Nephron (organoid): Measurements from ENCODE around the gene ABTB2.
"Not testable (repeated sequence)": the region's sequence is repeated elsewhere in the genome, so short reads cannot be mapped to it uniquely, and the experiment has no call there.

Experiments used
- H3K27ac Mint-ChIP-seq, 3 experiments: 2 replicates each; pipeline ENCODE4 v1.8.0; 2020; ENCODE audit warnings: mixed read lengths in 3 of 3, mild to moderate bottlenecking in 2 of 3, moderate library complexity in 1 of 3
- H3K27me3 Mint-ChIP-seq: 2 replicates; pipeline ENCODE4 v1.8.0; 2021; ENCODE audit warnings: low read depth, mild to moderate bottlenecking, moderate library complexity, mixed read lengths
- H3K36me3 Mint-ChIP-seq: 2 replicates; pipeline ENCODE4 v1.8.0; 2020; ENCODE audit warnings: low read depth, mixed read lengths
- H3K4me1 Mint-ChIP-seq: 2 replicates; pipeline ENCODE4 v1.8.0; 2020; ENCODE audit warnings: mixed read lengths
- H3K4me3 Mint-ChIP-seq, 3 experiments: 2 replicates each; pipeline ENCODE4 v1.8.0; 2020; ENCODE audit warnings: mild to moderate bottlenecking in 3 of 3, mixed read lengths in 3 of 3, moderate library complexity in 2 of 3
- H3K9me3 Mint-ChIP-seq: 2 replicates; pipeline ENCODE4 v1.8.0; 2020; ENCODE audit warnings: mixed read lengths
- CTCF ChIP-seq, 3 experiments: fragments of 200-600 bp; sonication (generic); IDR thresholded peaks; one replicate each; pipeline ENCODE4 v1.5.0; 2021; ENCODE audit warnings: antibody characterized with exemption in 3 of 3; ENCODE audit not compliant: unreplicated experiment in 3 of 3

Gene ABTB2

GRCh38 chr11:34182921-34183685, 174.7 kb downstream of the ABTB2 start:
- Mint-ChIP-seq H3K36me3 (no peaks in the 10 kb centered on the region), H3K4me1 (peaks cover 40% of the 10 kb centered on the region), H3K27me3 (peaks cover 6% of the 10 kb centered on the region)

GRCh38 chr11:34182425-34182824, 175.4 kb downstream of the ABTB2 start:
- no peak overlapping the region for H3K4me3 Mint-ChIP-seq
- peaks cover 11% of the 10 kb centered on the region for H3K27me3 Mint-ChIP-seq
- no peaks in the 10 kb centered on the region for H3K9me3 Mint-ChIP-seq
- no peaks in the 10 kb centered on the region for H3K36me3 Mint-ChIP-seq
- H3K27ac Mint-ChIP-seq: no peak overlapping the region
- peaks cover 39% of the 10 kb centered on the region for H3K4me1 Mint-ChIP-seq
- no peak for TF ChIP-seq CTCF (IDR thresholded peaks at IDR 0.05; ENCODE audit: unreplicated experiment in 3 of 3)

More at GRCh38 chr11:34182921-34183685, 174.7 kb downstream of the ABTB2 start:
- TF ChIP-seq CTCF (IDR thresholded peaks at IDR 0.05; ENCODE audit: unreplicated experiment in 3 of 3): no peak
- Mint-ChIP-seq H3K4me3 (no peak overlapping the region), H3K9me3 (no peaks in the 10 kb centered on the region), H3K27ac (peak overlapping the region in 1 of 3 experiments; percentile 63)

- Mint-ChIP-seq H3K27ac (no peak overlapping the region), H3K9me3 (no peaks in the 10 kb centered on the region), H3K4me3 (no peak overlapping the region), H3K27me3 (peaks cover 11% of the 10 kb centered on the region), H3K4me1 (peaks cover 34% of the 10 kb centered on the region), H3K36me3 (no peaks in the 10 kb centered on the region)
- no peak for TF ChIP-seq CTCF (IDR thresholded peaks at IDR 0.05; ENCODE audit: unreplicated experiment in 3 of 3)
Observed at GRCh38 chr11:34181856-34182405, 175.9 kb downstream of the ABTB2 start.

GRCh38 chr11:34181251-34181650, 176.6 kb downstream of the ABTB2 start:
- Mint-ChIP-seq H3K4me3 (no peak overlapping the region), H3K9me3 (no peaks in the 10 kb centered on the region), H3K4me1 (peaks cover 31% of the 10 kb centered on the region), H3K27ac (no peak overlapping the region), H3K36me3 (no peaks in the 10 kb centered on the region), H3K27me3 (peaks cover 11% of the 10 kb centered on the region)
- TF ChIP-seq CTCF (IDR thresholded peaks at IDR 0.05; ENCODE audit: unreplicated experiment in 3 of 3): no peak

GRCh38 chr11:34180814-34181165, 177.0 kb downstream of the ABTB2 start:
- H3K27me3 Mint-ChIP-seq: peaks cover 11% of the 10 kb centered on the region
- not testable (repeated sequence) for H3K36me3 Mint-ChIP-seq, H3K9me3 Mint-ChIP-seq, H3K4me3 Mint-ChIP-seq, H3K27ac Mint-ChIP-seq
- H3K4me1 Mint-ChIP-seq: peaks cover 28% of the 10 kb centered on the region

- no peak overlapping the region for H3K27ac Mint-ChIP-seq
- no peaks in the 10 kb centered on the region for H3K36me3 Mint-ChIP-seq
- no peak for TF ChIP-seq CTCF (IDR thresholded peaks at IDR 0.05; ENCODE audit: unreplicated experiment in 3 of 3)
- no peaks in the 10 kb centered on the region for H3K9me3 Mint-ChIP-seq
- no peak overlapping the region for H3K4me3 Mint-ChIP-seq
- peaks cover 11% of the 10 kb centered on the region for H3K27me3 Mint-ChIP-seq
- H3K4me1 Mint-ChIP-seq: peaks cover 23% of the 10 kb centered on the region
Observed at GRCh38 chr11:34180040-34180813, 177.6 kb downstream of the ABTB2 start.
